A673 (cell line): ENCODE measurements around the gene ZDHHC6. TPM values are rescaled to one million over a fixed set of nuclear protein-coding genes. Genes with fewer than 3 reads are reported as not detected.

ENCODE experiments used
- BruUV-seq: library from RNA; stranded (reverse); fragments of 400-500 nt; replicated peaks from 2 replicates; lab custom pipeline; 2021; lab: Mats Ljungman, UMichigan
- CTCF ChIA-PET: fragments of 300-600 bp; sonication (Branson Sonifier 250); formaldehyde crosslinking; loops from one replicate; lab custom pipeline; 2022; ENCODE audit warnings: antibody characterized with exemption; lab: Charles Lee
- POLR2A ChIA-PET: fragments of 300-600 bp; sonication (Branson Sonifier 250); formaldehyde crosslinking; loops from one replicate; lab custom pipeline; 2022; ENCODE audit warnings: antibody characterized with exemption; ENCODE audit not compliant: low non-redundant PET; lab: Charles Lee
- DNase-seq: peaks from one replicate; pipeline ENCODE4 v3.0.0-alpha.2; 2015; ENCODE audit warnings: low spot score
- H3K27ac ChIP-seq: fragments of 200-600 bp; sonication (generic); 2 replicates; pipeline ENCODE4 v1.5.1; 2016; ENCODE audit warnings: mixed run types, low read depth, mild to moderate bottlenecking, mixed read lengths, antibody characterized with exemption, low read length; ENCODE audit not compliant: poor library complexity, severe bottlenecking
- H3K27me3 ChIP-seq: fragments of 200-600 bp; sonication (generic); replicated peaks from 2 replicates; pipeline ENCODE4 v1.6.1; 2017; ENCODE audit warnings: mixed run types, low read depth, mild to moderate bottlenecking, mixed read lengths, antibody characterized with exemption, low read length; ENCODE audit not compliant: insufficient read depth, poor library complexity
- H3K36me3 ChIP-seq: fragments of 200-600 bp; sonication (generic); 2 replicates; pipeline ENCODE4 v1.6.1; 2016; ENCODE audit warnings: mixed run types, mild to moderate bottlenecking, mixed read lengths, antibody characterized with exemption, low read length; ENCODE audit not compliant: insufficient read depth, poor library complexity, severe bottlenecking
- H3K4me1 ChIP-seq: fragments of 200-600 bp; sonication (generic); 2 replicates; pipeline ENCODE4 v1.6.1; 2017; ENCODE audit warnings: mixed run types, mild to moderate bottlenecking, mixed read lengths, antibody characterized with exemption, low read length; ENCODE audit not compliant: insufficient read depth, poor library complexity, severe bottlenecking
- H3K4me3 ChIP-seq: fragments of 200-600 bp; sonication (generic); 2 replicates; pipeline ENCODE4 v1.5.1; 2016; ENCODE audit warnings: low read depth, mixed run types, mild to moderate bottlenecking, mixed read lengths, low read length; ENCODE audit not compliant: poor library complexity, severe bottlenecking
- H3K9me3 ChIP-seq: fragments of 200-600 bp; sonication (generic); 2 replicates; pipeline ENCODE4 v1.6.1; 2016; ENCODE audit warnings: mixed run types, low read depth, mild to moderate bottlenecking, mixed read lengths, antibody characterized with exemption, low read length; ENCODE audit not compliant: poor library complexity, severe bottlenecking
- EZH2 ChIP-seq: fragments of 200-600 bp; sonication (generic); IDR thresholded peaks from 2 replicates; pipeline ENCODE4 v1.6.1; 2017; ENCODE audit warnings: borderline replicate concordance, low read depth, mild to moderate bottlenecking, mixed read lengths, antibody characterized with exemption, low read length; ENCODE audit not compliant: poor library complexity, severe bottlenecking
- intact Hi-C: fragments of 100-400 bp; cut with micrococcal nuclease; formaldehyde crosslinking; loops from one replicate; pipeline ENCODE4 v1.10.0; 2022; ENCODE audit not compliant: unreplicated experiment
- total RNA-seq: library from RNA; stranded (reverse); gene quantifications from 2 replicates; pipeline ENCODE4 v1.2.3, GENCODE V29; 2021
- TF ChIP-seq, protein P1 (sequence below): fragments of 300-800, 200-600 bp; sonication (generic); conservative IDR thresholded peaks from 2 replicates; pipeline ENCODE4 v1.5.1; 2017; ENCODE audit warnings: low read depth, mild to moderate bottlenecking, antibody characterized with exemption, low read length, moderate library complexity, mixed read lengths

The ZDHHC6 gene
- total RNA-seq, 1 experiment from 2014 or later, result 38.8 TPM

DNA sequence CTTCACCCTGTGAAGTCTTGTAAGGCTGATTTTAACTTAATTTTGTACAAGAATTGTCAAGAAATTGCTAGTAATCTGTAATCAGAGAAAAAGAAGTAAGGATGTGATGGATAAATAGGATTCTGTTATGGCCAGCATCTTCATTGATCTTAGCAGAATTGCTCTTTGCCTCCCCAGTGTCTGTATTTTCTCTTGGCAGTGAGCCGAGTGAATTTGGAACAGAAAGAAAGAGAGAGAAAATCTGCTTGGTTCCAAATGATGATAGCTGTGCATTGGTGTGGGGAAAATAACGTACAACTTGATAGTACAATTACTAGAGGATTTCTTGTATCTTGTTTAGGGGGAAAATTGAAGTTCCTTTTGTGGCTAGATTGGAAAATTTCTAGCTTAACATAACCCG lies 34.9 kb upstream of the ZDHHC6 start:
- TF ChIP-seq, protein P1, sequence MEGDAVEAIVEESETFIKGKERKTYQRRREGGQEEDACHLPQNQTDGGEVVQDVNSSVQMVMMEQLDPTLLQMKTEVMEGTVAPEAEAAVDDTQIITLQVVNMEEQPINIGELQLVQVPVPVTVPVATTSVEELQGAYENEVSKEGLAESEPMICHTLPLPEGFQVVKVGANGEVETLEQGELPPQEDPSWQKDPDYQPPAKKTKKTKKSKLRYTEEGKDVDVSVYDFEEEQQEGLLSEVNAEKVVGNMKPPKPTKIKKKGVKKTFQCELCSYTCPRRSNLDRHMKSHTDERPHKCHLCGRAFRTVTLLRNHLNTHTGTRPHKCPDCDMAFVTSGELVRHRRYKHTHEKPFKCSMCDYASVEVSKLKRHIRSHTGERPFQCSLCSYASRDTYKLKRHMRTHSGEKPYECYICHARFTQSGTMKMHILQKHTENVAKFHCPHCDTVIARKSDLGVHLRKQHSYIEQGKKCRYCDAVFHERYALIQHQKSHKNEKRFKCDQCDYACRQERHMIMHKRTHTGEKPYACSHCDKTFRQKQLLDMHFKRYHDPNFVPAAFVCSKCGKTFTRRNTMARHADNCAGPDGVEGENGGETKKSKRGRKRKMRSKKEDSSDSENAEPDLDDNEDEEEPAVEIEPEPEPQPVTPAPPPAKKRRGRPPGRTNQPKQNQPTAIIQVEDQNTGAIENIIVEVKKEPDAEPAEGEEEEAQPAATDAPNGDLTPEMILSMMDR, result no peak
- no peak for TF ChIP-seq EZH2
- ChIA-PET POLR2A (no interaction called here), CTCF (no interaction called here)
- no peaks in the 10 kb centered on the region for H3K4me1 ChIP-seq
- H3K36me3 ChIP-seq, result no peaks in the 10 kb centered on the region
- H3K27me3 ChIP-seq, result no peaks in the 10 kb centered on the region
- no peak for DNase-seq
- no peak overlapping the region for H3K4me3 ChIP-seq
- no TSS peak for BruUV-seq
- H3K27ac ChIP-seq, result no peak overlapping the region
- no peaks in the 10 kb centered on the region for H3K9me3 ChIP-seq
- intact Hi-C loops, result no loop called here

DNA sequence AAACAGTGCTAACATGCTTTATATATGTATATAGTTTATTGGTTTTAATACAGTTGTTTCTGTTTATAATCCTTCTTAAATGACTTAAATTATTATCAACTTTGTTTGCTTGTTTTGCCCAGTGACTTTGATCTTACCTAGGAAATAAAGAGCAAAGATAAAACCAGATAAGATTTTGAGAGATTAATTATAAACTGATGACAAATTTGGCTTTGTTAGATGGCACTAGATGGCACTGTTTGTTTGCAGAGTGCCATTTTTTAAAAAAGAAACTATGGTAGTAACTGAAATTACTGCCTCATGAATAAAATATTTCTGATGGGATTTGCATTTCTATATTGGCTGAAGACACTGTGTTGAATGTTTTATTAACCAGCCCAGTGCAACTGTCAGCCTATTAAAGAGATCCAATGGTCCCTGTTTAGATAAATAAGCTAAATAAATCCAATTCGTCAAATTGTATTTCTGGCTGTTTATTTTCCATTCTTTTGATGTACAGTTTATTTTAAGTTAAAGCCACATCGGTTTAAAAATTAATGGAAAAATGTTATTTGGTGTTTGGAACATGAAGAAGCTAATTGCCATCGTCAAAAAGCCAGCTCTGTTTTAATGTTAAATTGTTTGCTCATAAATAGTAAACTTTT lies 29.0 kb upstream of the ZDHHC6 start:
- TF ChIP-seq EZH2, result no peak
- TF ChIP-seq, protein P1, result peak; percentile 70
- peaks cover 6% of the 10 kb centered on the region for H3K4me1 ChIP-seq
- ChIA-PET CTCF (interaction anchor here (0.9 kb wide), 1 partner anchor 909 kb away, joined by 5 read pairs; no protein-coding TSS in a partner anchor), POLR2A (interaction anchor here (0.6 kb wide), 1 partner anchor 51 kb away, joined by 3 read pairs; no protein-coding TSS in a partner anchor)
- H3K27me3 ChIP-seq, result no peaks in the 10 kb centered on the region
- intact Hi-C loops, result loop anchor here (1.0 to 10.0 kb wide), 5 partner anchors 649 to 1087 kb away; no protein-coding TSS in a partner anchor
- BruUV-seq, result no TSS peak
- no peak overlapping the region for H3K4me3 ChIP-seq
- H3K36me3 ChIP-seq, result no peaks in the 10 kb centered on the region
- H3K27ac ChIP-seq, result no peak overlapping the region
- no peaks in the 10 kb centered on the region for H3K9me3 ChIP-seq
- peak; percentile 64 for DNase-seq

DNA sequence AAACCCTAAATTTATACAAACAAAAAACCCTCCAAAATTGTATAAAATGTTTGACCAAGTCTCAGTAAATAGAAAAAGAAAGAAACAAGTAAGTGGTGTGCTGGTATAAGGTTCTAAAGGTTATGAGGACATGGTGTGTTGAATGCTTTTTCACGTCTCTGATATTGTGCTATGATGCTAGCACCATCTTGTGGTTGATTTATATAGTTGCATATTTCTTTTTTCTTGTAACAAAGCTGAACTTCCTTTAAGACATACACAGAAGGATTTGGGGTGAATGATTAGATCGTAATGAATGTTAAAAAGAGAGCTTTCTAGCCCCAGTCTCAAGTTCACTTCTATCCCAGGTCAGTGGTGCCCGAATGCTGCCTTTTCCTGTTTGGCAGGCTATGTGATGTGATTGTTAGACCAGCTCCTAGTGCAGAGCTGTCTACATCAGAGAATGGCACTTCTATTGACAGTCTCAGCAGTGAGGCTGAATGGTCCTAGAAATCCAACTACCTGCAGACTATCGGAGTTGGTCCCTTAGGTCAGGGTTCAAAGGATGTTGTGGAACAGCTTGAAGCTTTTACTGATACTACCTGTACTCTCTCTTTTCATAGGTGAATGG lies 25.3 kb upstream of the ZDHHC6 start:
- Histone ChIP-seq H3K4me1 (peaks cover 6% of the 10 kb centered on the region), H3K36me3 (peaks cover under 1% of the 10 kb centered on the region), H3K4me3 (no peak overlapping the region), H3K27me3 (no peaks in the 10 kb centered on the region), H3K9me3 (no peaks in the 10 kb centered on the region), H3K27ac (no peak overlapping the region)
- intact Hi-C loops, result loop anchor here (10.0 kb wide), 1 partner anchor 653 kb away; no protein-coding TSS in a partner anchor
- no TSS peak for BruUV-seq
- POLR2A ChIA-PET, result no interaction called here
- TF ChIP-seq, protein P1, result peak; percentile 78
- no peak for TF ChIP-seq EZH2
- DNase-seq, result peak; percentile 70
- CTCF ChIA-PET, result interaction anchor here (0.6 to 1.0 kb wide), 8 partner anchors 8 to 1553 kb away, joined by 3 to 10 read pairs (median 3); partner anchors contain the start of genes BBIP1, SHOC2, VTI1A and ZDHHC6
